ENCODE data around the gene HOXB2.

- TF ChIP-seq EZH2phosphoT487 (IDR thresholded peaks at IDR 0.05) (no peak), EZH2 (IDR thresholded peaks at IDR 0.05) (no peak)
- TF ChIP-seq, protein P1, sequence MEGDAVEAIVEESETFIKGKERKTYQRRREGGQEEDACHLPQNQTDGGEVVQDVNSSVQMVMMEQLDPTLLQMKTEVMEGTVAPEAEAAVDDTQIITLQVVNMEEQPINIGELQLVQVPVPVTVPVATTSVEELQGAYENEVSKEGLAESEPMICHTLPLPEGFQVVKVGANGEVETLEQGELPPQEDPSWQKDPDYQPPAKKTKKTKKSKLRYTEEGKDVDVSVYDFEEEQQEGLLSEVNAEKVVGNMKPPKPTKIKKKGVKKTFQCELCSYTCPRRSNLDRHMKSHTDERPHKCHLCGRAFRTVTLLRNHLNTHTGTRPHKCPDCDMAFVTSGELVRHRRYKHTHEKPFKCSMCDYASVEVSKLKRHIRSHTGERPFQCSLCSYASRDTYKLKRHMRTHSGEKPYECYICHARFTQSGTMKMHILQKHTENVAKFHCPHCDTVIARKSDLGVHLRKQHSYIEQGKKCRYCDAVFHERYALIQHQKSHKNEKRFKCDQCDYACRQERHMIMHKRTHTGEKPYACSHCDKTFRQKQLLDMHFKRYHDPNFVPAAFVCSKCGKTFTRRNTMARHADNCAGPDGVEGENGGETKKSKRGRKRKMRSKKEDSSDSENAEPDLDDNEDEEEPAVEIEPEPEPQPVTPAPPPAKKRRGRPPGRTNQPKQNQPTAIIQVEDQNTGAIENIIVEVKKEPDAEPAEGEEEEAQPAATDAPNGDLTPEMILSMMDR (IDR thresholded peaks at IDR 0.05): no peak
Observed at GRCh38 chr17:48510381-48510760, 34.5 kb downstream of the HOXB2 start.

Data from neural progenitor cell (in vitro differentiated cells).